HCT116 (cell line): ENCODE data around the gene LNP1. TPM values are rescaled to one million over a fixed set of nuclear protein-coding genes. Genes with fewer than 3 reads are reported as not detected.

Source experiments
- ATAC-seq: fragments of 200-7000 bp; cut with Tn5 transposase; 2 replicates; pipeline ENCODE4 v1.9.1; 2020; ENCODE audit warnings: mild to moderate bottlenecking, moderate library complexity
- BruUV-seq: library from RNA; stranded (reverse); fragments of 400-500 nt; replicated peaks from 2 replicates; lab custom pipeline; 2021; lab: Mats Ljungman, UMichigan
- CTCF ChIA-PET: fragments of 300-600 bp; sonication (Branson Sonifier 250); formaldehyde crosslinking; loops from one replicate; lab custom pipeline; 2021; ENCODE audit warnings: antibody characterized with exemption; lab: Charles Lee
- POLR2A ChIA-PET: fragments of 300-600, 350-600 bp; sonication (Branson Sonifier 250); formaldehyde crosslinking; loops from one replicate; lab custom pipeline; 2021; ENCODE audit warnings: antibody characterized with exemption; lab: Charles Lee
- RAD21 ChIA-PET, 2 experiments: fragments of 300-600 bp; sonication (Branson Sonifier 250); formaldehyde crosslinking; loops; one replicate each; lab custom pipeline; 2023; ENCODE audit warnings: low total read pairs in 2 of 2; ENCODE audit not compliant: uncharacterized antibody in 2 of 2, unreplicated experiment in 2 of 2, low non-redundant PET in 1 of 2; lab: Charles Lee
- DNase-seq: peaks from one replicate; pipeline ENCODE4 v3.0.0-alpha.2; 2010; ENCODE audit warnings: low read depth, low spot score
- H2AFZ ChIP-seq: fragments of 200-600 bp; shearing (Covaris generic), sonication (generic); 2 replicates; pipeline ENCODE4 v1.6.1; 2017; ENCODE audit warnings: low read depth, mixed run types, mixed read lengths, antibody characterized with exemption, low read length; ENCODE audit not compliant: poor library complexity, severe bottlenecking
- H3K27ac ChIP-seq: 2 replicates; pipeline ENCODE4 v1.5.1; 2012; ENCODE audit warnings: low read depth, low read length
- H3K27me3 ChIP-seq: fragments of 200-600 bp; sonication (generic); 2 replicates; pipeline ENCODE4 v1.6.1; 2016; ENCODE audit warnings: mixed run types, low read length, mixed read lengths; ENCODE audit not compliant: insufficient read depth
- H3K36me3 ChIP-seq, 2 experiments: fragments of 200-500 bp in 1 of 2; fragments of 200-600 bp in 1 of 2; sonication (Bioruptor generic) in 1 of 2; sonication (generic) in 1 of 2; 2 replicates each; pipeline versions ENCODE4 v1.5.1 to v1.6.1; 2014 to 2016; ENCODE audit warnings: low read length in 2 of 2, inconsistent platforms in 1 of 2, mixed read lengths in 1 of 2, mixed run types in 1 of 2; ENCODE audit not compliant: insufficient read depth in 2 of 2, control insufficient read depth in 1 of 2
- H3K4me1 ChIP-seq, 2 experiments: fragments of 200-600 bp in 1 of 2; sonication (generic) in 1 of 2; 2 replicates each; pipeline versions ENCODE4 v1.5.1 to v1.6.1; 2012 to 2017; ENCODE audit warnings: low read length in 2 of 2, inconsistent platforms in 1 of 2, mild to moderate bottlenecking in 1 of 2, mixed read lengths in 1 of 2, mixed run types in 1 of 2, moderate library complexity in 1 of 2; ENCODE audit not compliant: insufficient read depth in 2 of 2, control insufficient read depth in 1 of 2
- H3K4me2 ChIP-seq: fragments of 200-600 bp; sonication (generic); 2 replicates; pipeline ENCODE4 v1.6.1; 2017; ENCODE audit warnings: mixed run types, low read length, mixed read lengths
- H3K4me3 ChIP-seq, 2 experiments: fragments of 200-600 bp in 1 of 2; sonication (generic) in 1 of 2; replicated peaks in 1 of 2; 2 replicates each; pipeline ENCODE4 v1.5.1; 2011 to 2016; ENCODE audit warnings: low read length in 2 of 2, control low read depth in 1 of 2, low read depth in 1 of 2, mild to moderate bottlenecking in 1 of 2, mixed read lengths in 1 of 2, mixed run types in 1 of 2
- H3K79me2 ChIP-seq: fragments of 200-600 bp; sonication (generic); 2 replicates; pipeline ENCODE4 v1.6.1; 2017; ENCODE audit warnings: mild to moderate bottlenecking, mixed run types, low read length, moderate library complexity, mixed read lengths; ENCODE audit not compliant: insufficient read depth
- H3K9ac ChIP-seq: fragments of 200-600 bp; sonication (generic); 2 replicates; pipeline ENCODE4 v1.6.1; 2016; ENCODE audit warnings: low read length, mixed read lengths
- H3K9me2 ChIP-seq: fragments of 200-600 bp; sonication (generic), shearing (Covaris generic); 2 replicates; pipeline ENCODE4 v1.6.1; 2017; ENCODE audit warnings: mixed run types, mild to moderate bottlenecking, moderate library complexity; ENCODE audit not compliant: insufficient read depth
- H3K9me3 ChIP-seq, 2 experiments: fragments of 200-500 bp in 1 of 2; fragments of 200-600 bp in 1 of 2; sonication (Bioruptor generic) in 1 of 2; sonication (generic) in 1 of 2; 2 replicates each; pipeline ENCODE4 v1.6.1; 2014 to 2017; ENCODE audit warnings: low read length in 2 of 2, mixed read lengths in 2 of 2, inconsistent platforms in 1 of 2, low read depth in 1 of 2, mild to moderate bottlenecking in 1 of 2, mixed run types in 1 of 2, moderate library complexity in 1 of 2; ENCODE audit not compliant: control insufficient read depth in 1 of 2, insufficient read depth in 1 of 2
- H4K20me1 ChIP-seq: fragments of 200-600 bp; sonication (generic), shearing (Covaris generic); 2 replicates; pipeline ENCODE4 v1.6.1; 2017; ENCODE audit warnings: mixed run types, mild to moderate bottlenecking, moderate library complexity; ENCODE audit not compliant: insufficient read depth
- CBX3 ChIP-seq: IDR thresholded peaks from 2 replicates; pipeline ENCODE4 v1.6.1; 2012; ENCODE audit warnings: low read depth
- CEBPB ChIP-seq: IDR thresholded peaks from 2 replicates; pipeline ENCODE4 v1.6.1; 2012; ENCODE audit warnings: low read depth
- CTCF ChIP-seq, 3 experiments: fragments of 200-600 bp in 1 of 3; sonication (generic) in 1 of 3; IDR thresholded peaks in 2 of 3; conservative IDR thresholded peaks in 1 of 3; 2 replicates each; pipeline ENCODE4 v1.5.1; 2012 to 2017; ENCODE audit warnings: low read depth in 2 of 3, low read length in 2 of 3, antibody characterized with exemption in 1 of 3, borderline replicate concordance in 1 of 3, control low read depth in 1 of 3, mild to moderate bottlenecking in 1 of 3, mixed read lengths in 1 of 3, mixed run types in 1 of 3, moderate library complexity in 1 of 3; ENCODE audit not compliant: insufficient read depth in 1 of 3
- ELF1 ChIP-seq: IDR thresholded peaks from 2 replicates; pipeline ENCODE4 v1.6.1; 2012; ENCODE audit warnings: low read depth, borderline replicate concordance
- EZH2 ChIP-seq: fragments of 200-600 bp; sonication (generic); IDR thresholded peaks from 2 replicates; pipeline ENCODE4 v1.6.1; 2017; ENCODE audit warnings: antibody characterized with exemption, mixed run types
- EZH2phosphoT487 ChIP-seq: fragments of 200-600 bp; IDR thresholded peaks from 2 replicates; pipeline ENCODE4 v1.6.1; 2018; ENCODE audit warnings: antibody characterized with exemption, borderline replicate concordance
- FOSL1 ChIP-seq: IDR thresholded peaks from 2 replicates; pipeline ENCODE4 v1.6.1; 2012; ENCODE audit warnings: low read depth
- JUND ChIP-seq: IDR thresholded peaks from 2 replicates; pipeline ENCODE4 v1.6.1; 2012
- MAX ChIP-seq: IDR thresholded peaks from 2 replicates; pipeline ENCODE4 v1.6.1; 2012
- POLR2A ChIP-seq: IDR thresholded peaks from 2 replicates; pipeline ENCODE4 v1.7.0; 2011; ENCODE audit warnings: borderline replicate concordance; ENCODE audit not compliant: insufficient read depth, insufficient read length; ENCODE audit errors: extremely low read depth
- RAD21 ChIP-seq: IDR thresholded peaks from 2 replicates; pipeline ENCODE4 v1.6.1; 2012; ENCODE audit warnings: low read depth, mild to moderate bottlenecking
- REST ChIP-seq: IDR thresholded peaks from 2 replicates; pipeline ENCODE4 v1.6.1; 2012; ENCODE audit warnings: low read depth
- SIN3A ChIP-seq: IDR thresholded peaks from 2 replicates; pipeline ENCODE4 v1.6.1; 2012; ENCODE audit warnings: low read depth
- SP1 ChIP-seq: IDR thresholded peaks from 2 replicates; pipeline ENCODE4 v1.6.1; 2012; ENCODE audit warnings: low read depth
- SRF ChIP-seq: IDR thresholded peaks from 2 replicates; pipeline ENCODE4 v1.6.1; 2012; ENCODE audit warnings: low read depth
- TCF7L2 ChIP-seq: IDR thresholded peaks from 2 replicates; pipeline ENCODE4 v1.7.0; 2011; ENCODE audit warnings: borderline replicate concordance, inconsistent platforms; ENCODE audit not compliant: insufficient read depth, insufficient read length; ENCODE audit errors: extremely low read depth
- YY1 ChIP-seq: IDR thresholded peaks from 2 replicates; pipeline ENCODE4 v1.6.1; 2011; ENCODE audit warnings: low read length, low read depth, moderate library complexity, mild to moderate bottlenecking; ENCODE audit not compliant: insufficient replicate concordance; ENCODE audit errors: extremely low read depth
- ZBTB33 ChIP-seq: IDR thresholded peaks from 2 replicates; pipeline ENCODE4 v1.6.1; 2011; ENCODE audit warnings: mild to moderate bottlenecking, low read length, moderate library complexity; ENCODE audit not compliant: insufficient replicate concordance; ENCODE audit errors: extremely low read depth
- ZFX ChIP-seq: fragments of 450-650 bp; IDR thresholded peaks from 2 replicates; pipeline ENCODE4 v1.6.1; 2017
- ZNF274 ChIP-seq: fragments of 200-500 bp; sonication (Bioruptor generic); IDR thresholded peaks from 2 replicates; pipeline ENCODE4 v1.6.1; 2014; ENCODE audit warnings: mild to moderate bottlenecking, low read depth, low read length, inconsistent platforms
- intact Hi-C: fragments of 100-400 bp; cut with micrococcal nuclease; formaldehyde crosslinking; loops from 2 replicates; pipeline ENCODE4 v1.10.0; 2022
- total RNA-seq: library from RNA; stranded (reverse); gene quantifications from one replicate; pipeline ENCODE4 v1.2.1, GENCODE V29; 2021; ENCODE audit not compliant: unreplicated experiment

Gene LNP1
- total RNA-seq, 1 experiment from 2014 or later = 1.6 TPM

GRCh38 chr3:100359035-100359434 is 42.3 kb upstream of the LNP1 start:
- Histone ChIP-seq H3K27me3 (no peaks in the 10 kb centered on the region), H3K79me2 (no peaks in the 10 kb centered on the region), H3K9me2 (no peaks in the 10 kb centered on the region), H3K27ac (no peak overlapping the region), H2AFZ (no peak overlapping the region), H3K9ac (no peak overlapping the region), H3K4me2 (no peak overlapping the region), H3K4me1 (no peaks in the 10 kb centered on the region), H3K4me3 (no peak overlapping the region), H3K9me3 (no peaks in the 10 kb centered on the region), H3K36me3 (peaks cover 2 to 31% of the 10 kb centered on the region in 2 experiments; a peak in 2 of 4 replicates), H4K20me1 (no peaks in the 10 kb centered on the region)
- no peak for ATAC-seq
- POLR2A ChIA-PET = interaction anchor here (1.1 kb wide), 1 partner anchor 42 kb away, joined by 3 read pairs; the partner anchor contains the start of genes LNP1 and TOMM70
- no peak for DNase-seq
- RAD21 ChIA-PET = no interaction called here
- no TSS peak for BruUV-seq
- intact Hi-C loops = no loop called here
- TF ChIP-seq EZH2phosphoT487 (no peak), YY1 (no peak), SIN3A (no peak), ELF1 (no peak), SP1 (no peak), REST (no peak), POLR2A (no peak), MAX (no peak), ZNF274 (no peak), JUND (no peak), ZBTB33 (no peak), CEBPB (no peak), RAD21 (no peak), SRF (no peak), TCF7L2 (no peak), ZFX (no peak), CBX3 (no peak), FOSL1 (no peak), EZH2 (no peak), CTCF (IDR thresholded peaks at IDR 0.05 in 2 of 3, conservative IDR thresholded peaks at IDR 0.05 in 1 of 3; ENCODE audit: borderline replicate concordance in 1 of 3, insufficient read depth in 1 of 3, low read depth in 2 of 3, low read length in 2 of 3) (no peak)
- CTCF ChIA-PET = no interaction called here
